B cell (primary cell): ENCODE data around the gene GIMAP8. TPM values are rescaled to one million over a fixed set of nuclear protein-coding genes. Genes with fewer than 3 reads are reported as not detected.

Experiments used
- ATAC-seq: fragments of 200-7000 bp; cut with Tn5 transposase; one replicate; pipeline ENCODE4 v1.10.0; 2021; ENCODE audit warnings: low read depth, mild to moderate bottlenecking, moderate number of reproducible peaks, moderate library complexity
- CTCF ChIA-PET: fragments of 350-600 bp; sonication (Branson Sonifier 250); formaldehyde crosslinking; loops from one replicate; lab custom pipeline; 2021; ENCODE audit warnings: antibody characterized with exemption, inconsistent platforms; lab: Charles Lee
- POLR2A ChIA-PET: fragments of 350-600 bp; sonication (Branson Sonifier 250); formaldehyde crosslinking; loops from one replicate; lab custom pipeline; 2021; ENCODE audit warnings: antibody characterized with exemption; lab: Charles Lee
- DNase-seq: peaks from one replicate; pipeline ENCODE4 v3.0.0; 2013
- H2AFZ ChIP-seq: 2 replicates; pipeline ENCODE4 v1.6.1; 2012; ENCODE audit warnings: mild to moderate bottlenecking, low read depth, low read length; ENCODE audit not compliant: insufficient read depth, poor library complexity, severe bottlenecking
- H3K27ac ChIP-seq, 2 donors: 1 replicate in 1 of 2; 2 replicates in 1 of 2; pipeline ENCODE4 v1.5.1; 2012 to 2013; ENCODE audit warnings: low read length in 2 of 2, mild to moderate bottlenecking in 2 of 2, moderate library complexity in 1 of 2
- H3K27me3 ChIP-seq, 4 experiments: fragments of 200-600 bp in 1 of 4; sonication (generic) in 1 of 4; replicated peaks in 1 of 4; 1 replicate in 2 of 4; 2 replicates in 2 of 4; pipeline versions ENCODE4 v1.6.1 to v1.7.0; 2013 to 2016; ENCODE audit warnings: low read length in 3 of 4, mild to moderate bottlenecking in 2 of 4, mixed read lengths in 1 of 4, moderate library complexity in 1 of 4; ENCODE audit not compliant: insufficient read depth in 4 of 4, control insufficient read depth in 3 of 4; ENCODE audit errors: control extremely low read depth in 1 of 4
- H3K36me3 ChIP-seq, 2 experiments: replicated peaks in 1 of 2; 1 replicate in 1 of 2; 2 replicates in 1 of 2; pipeline versions ENCODE4 v1.6.1 to v1.7.1; 2013; ENCODE audit warnings: low read length in 1 of 2; ENCODE audit not compliant: insufficient read depth in 2 of 2, control insufficient read depth in 1 of 2; ENCODE audit errors: control extremely low read depth in 1 of 2, extremely low read depth in 1 of 2
- H3K4me1 ChIP-seq, 2 donors: fragments of 200-600 bp in 1 of 2; sonication (generic) in 1 of 2; 1 replicate in 1 of 2; 2 replicates in 1 of 2; pipeline versions ENCODE4 v1.5.1 to v1.6.1; 2013 to 2017; ENCODE audit warnings: low read length in 2 of 2; ENCODE audit not compliant: control insufficient read depth in 2 of 2, insufficient read depth in 2 of 2
- H3K4me2 ChIP-seq: replicated peaks from 2 replicates; pipeline ENCODE3; 2012; ENCODE audit warnings: mild to moderate bottlenecking, low read depth, low read length; ENCODE audit not compliant: poor library complexity, severe bottlenecking
- H3K4me3 ChIP-seq, 5 experiments: fragments of 200-600 bp in 1 of 5; sonication (generic) in 1 of 5; 1 replicate in 3 of 5; 2 replicates in 2 of 5; pipeline versions ENCODE4 v1.5.1 to v1.7.0; 2011 to 2016; ENCODE audit warnings: low read length in 4 of 5, mild to moderate bottlenecking in 4 of 5, low read depth in 2 of 5, control low read depth in 1 of 5, moderate library complexity in 1 of 5; ENCODE audit not compliant: insufficient read depth in 1 of 5; ENCODE audit errors: control extremely low read depth in 1 of 5, extremely low read depth in 1 of 5
- H3K79me2 ChIP-seq: fragments of 200-600 bp; sonication (generic); one replicate; pipeline ENCODE4 v1.6.0; 2016; ENCODE audit warnings: low read length; ENCODE audit not compliant: control insufficient read depth, insufficient read depth
- H3K9ac ChIP-seq: fragments of 200-600 bp; sonication (generic); 2 replicates; pipeline ENCODE4 v1.6.1; 2017; ENCODE audit warnings: mild to moderate bottlenecking, low read length, moderate library complexity
- H3K9me3 ChIP-seq, 3 donors: one replicate each; pipeline versions ENCODE4 v1.6.1 to v1.7.1; 2013; ENCODE audit warnings: low read length in 2 of 3; ENCODE audit not compliant: control insufficient read depth in 2 of 3, insufficient read depth in 1 of 3; ENCODE audit errors: control extremely low read depth in 1 of 3
- H4K20me1 ChIP-seq: 2 replicates; pipeline ENCODE4 v1.6.0; 2012; ENCODE audit warnings: mild to moderate bottlenecking, low read length; ENCODE audit not compliant: insufficient read depth, control insufficient read depth, poor library complexity, severe bottlenecking
- H3K27ac Mint-ChIP-seq: one replicate; pipeline ENCODE4 v1.8.0; 2021; ENCODE audit warnings: mixed read lengths
- H3K27me3 Mint-ChIP-seq: one replicate; pipeline ENCODE4 v1.8.0; 2021; ENCODE audit warnings: mixed read lengths
- H3K4me1 Mint-ChIP-seq: one replicate; pipeline ENCODE4 v1.8.0; 2021; ENCODE audit warnings: mixed read lengths
- H3K4me3 Mint-ChIP-seq: one replicate; pipeline ENCODE4 v1.8.0; 2021; ENCODE audit warnings: mixed read lengths
- H3K9me3 Mint-ChIP-seq: one replicate; pipeline ENCODE4 v1.8.0; 2022; ENCODE audit warnings: mixed read lengths; ENCODE audit not compliant: insufficient read depth
- CTCF ChIP-seq: fragments of 200-600 bp; IDR thresholded peaks from one replicate; pipeline ENCODE4 v1.8.0; 2022; ENCODE audit warnings: antibody characterized with exemption, mild to moderate bottlenecking
- EZH2 ChIP-seq: IDR thresholded peaks from 2 replicates; pipeline ENCODE4 v1.6.1; 2012; ENCODE audit warnings: borderline replicate concordance, low read depth, mild to moderate bottlenecking, moderate library complexity, low read length; ENCODE audit not compliant: insufficient read depth, poor library complexity, severe bottlenecking
- WGBS: methylation state at CpG from one replicate; pipeline ENCODE4 v1.1.5; 2013; ENCODE audit warnings: missing lambda C conversion rate; ENCODE audit not compliant: insufficient coverage; 5-methylcytosine and 5-hydroxymethylcytosine counted together
- intact Hi-C: fragments of 100-400 bp; cut with micrococcal nuclease; formaldehyde crosslinking; loops from one replicate; pipeline ENCODE4 v1.10.0; 2022
- polyA plus RNA-seq: library from polyadenylated mRNA; depleted of rRNA; stranded (reverse); fragments of >200 nt; gene quantifications from 2 replicates; pipeline ENCODE4 v1.2.3, GENCODE V29; 2012
- total RNA-seq, 2 donors: library from RNA; stranded (reverse); fragments of 120-200 nt in 1 of 2; gene quantifications; 1 replicate in 1 of 2; 2 replicates in 1 of 2; pipeline versions ENCODE4 v1.2.3 to v1.2.4, GENCODE V29; 2013 to 2022

The GIMAP8 gene
- total and polyA plus RNA-seq, 2 donors (not counting 1 experiment from before 2014, with no cell fraction given) = 0.34 to 0.47 TPM

- Mint-ChIP-seq H3K27ac (no peak overlapping the region), H3K9me3 (peaks cover 6% of the 10 kb centered on the region), H3K27me3 (no peaks in the 10 kb centered on the region), H3K4me3 (no peak overlapping the region), H3K4me1 (peaks cover 20% of the 10 kb centered on the region)
- peaks cover 0 to 3% (median 0%) of the 10 kb centered on the region in 4 experiments for H3K27me3 ChIP-seq
- no peak overlapping the region for H3K27ac ChIP-seq
- peaks cover 0 to 3% of the 10 kb centered on the region in 2 experiments for H3K36me3 ChIP-seq
- peaks cover 4 to 7% of the 10 kb centered on the region in 2 donors for H3K4me1 ChIP-seq
- ATAC-seq = no peak
- no peaks in the 10 kb centered on the region for H4K20me1 ChIP-seq
- TF ChIP-seq EZH2 (no peak), CTCF (no peak)
- ChIA-PET CTCF (no interaction called here), POLR2A (no interaction called here)
- no peaks in the 10 kb centered on the region for H3K79me2 ChIP-seq
- peaks cover 0 to 12% (median 9%) of the 10 kb centered on the region in 3 donors for H3K9me3 ChIP-seq
- no peak overlapping the region for H3K4me3 ChIP-seq
- intact Hi-C loops = no loop called here
- no peak overlapping the region for H3K4me2 ChIP-seq
- no peak overlapping the region for H3K9ac ChIP-seq
- DNase-seq = no peak
- no peak overlapping the region for H2AFZ ChIP-seq
These were observed 8.9 kb upstream of the GIMAP8 start for GRCh38 chr7:150441524-150441923.

DNA sequence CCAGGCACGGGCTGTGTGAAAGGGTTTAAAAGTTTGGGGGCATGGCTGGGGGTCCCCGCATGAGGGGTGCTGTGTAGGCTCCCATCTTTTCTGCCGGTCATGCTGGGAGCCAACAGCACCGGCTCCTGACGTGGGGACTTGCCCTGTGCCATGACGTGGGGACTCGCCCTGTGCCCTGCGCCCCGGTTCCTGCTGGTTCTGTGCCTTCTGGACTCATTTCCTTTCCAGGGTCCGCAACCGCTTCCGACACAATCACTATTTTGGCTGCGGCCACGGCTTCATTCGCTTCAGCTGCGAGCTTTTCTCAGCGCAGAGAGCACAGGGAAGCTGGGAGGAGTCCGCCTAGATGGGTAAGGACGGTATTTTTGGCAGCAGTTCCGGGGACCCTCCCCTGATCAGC is 7.6 kb upstream of the GIMAP8 start:
- WGBS = 97% methylated on average over 20 of the region's 20 CpGs
- Mint-ChIP-seq H3K27ac (no peak overlapping the region), H3K9me3 (peaks cover 6% of the 10 kb centered on the region), H3K27me3 (no peaks in the 10 kb centered on the region), H3K4me3 (no peak overlapping the region), H3K4me1 (peaks cover 18% of the 10 kb centered on the region)
- Histone ChIP-seq H2AFZ (no peak overlapping the region), H3K4me2 (no peak overlapping the region), H3K4me3 (no peak overlapping the region), H4K20me1 (no peaks in the 10 kb centered on the region), H3K36me3 (peaks cover 0 to 3% of the 10 kb centered on the region in 2 experiments), H3K9ac (no peak overlapping the region), H3K9me3 (peaks cover 0 to 12% (median 9%) of the 10 kb centered on the region in 3 donors), H3K27me3 (peaks cover 0 to 3% (median 0%) of the 10 kb centered on the region in 4 experiments), H3K27ac (no peak overlapping the region), H3K79me2 (no peaks in the 10 kb centered on the region), H3K4me1 (peaks cover 0 to 9% of the 10 kb centered on the region in 2 donors)
- ChIA-PET POLR2A (interaction anchor here (0.5 kb wide), 1 partner anchor 909 kb away, joined by 4 read pairs; no protein-coding TSS in a partner anchor), CTCF (interaction anchor here (0.9 kb wide), 1 partner anchor 311 kb away, joined by 3 read pairs; no protein-coding TSS in a partner anchor)
- intact Hi-C loops = no loop called here
- TF ChIP-seq EZH2 (no peak), CTCF (no peak)
- ATAC-seq (no peak), DNase-seq (no peak)
